SK-N-SH (cell line): Measurements from ENCODE around the gene NUP210L. TPM values are rescaled to one million over a fixed set of nuclear protein-coding genes. Genes with fewer than 3 reads are reported as not detected.

Source experiments
- CTCF ChIA-PET: fragments of 300-600, 350-600 bp; formaldehyde crosslinking; extraction: SDS; loops from one replicate; lab custom pipeline; 2021; lab: Yijun Ruan, JAX
- POLR2A ChIA-PET: fragments of 350-600 bp; sonication (Branson Sonifier 250); formaldehyde crosslinking; extraction: SDS; loops from one replicate; lab custom pipeline; 2020; ENCODE audit warnings: antibody characterized with exemption, inconsistent platforms; lab: Yijun Ruan, JAX
- DNase-seq: peaks from one replicate; pipeline ENCODE4 v3.0.0; 2012
- H2AFZ ChIP-seq: fragments of 200-600 bp; sonication (generic); 2 replicates; pipeline ENCODE4 v1.8.1; 2016; ENCODE audit warnings: antibody characterized with exemption, mild to moderate bottlenecking, low read depth
- H3F3A ChIP-seq: fragments of 200-600 bp; sonication (generic); replicated peaks from 2 replicates; pipeline ENCODE3; 2016; ENCODE audit warnings: antibody characterized with exemption, mild to moderate bottlenecking; ENCODE audit not compliant: insufficient read depth
- H3K27ac ChIP-seq, 2 experiments: fragments of 200-500 bp in 1 of 2; fragments of 200-600 bp in 1 of 2; sonication (Bioruptor generic) in 1 of 2; sonication (generic), shearing (Covaris generic) in 1 of 2; 2 replicates each; pipeline versions ENCODE4 v1.5.1 to v1.6.1; 2014 to 2016; ENCODE audit warnings: low read depth in 2 of 2, inconsistent platforms in 1 of 2, low read length in 1 of 2, mild to moderate bottlenecking in 1 of 2, mixed read lengths in 1 of 2
- H3K27me3 ChIP-seq: fragments of 200-600 bp; sonication (generic), shearing (Covaris generic); 2 replicates; pipeline ENCODE4 v1.6.1; 2016; ENCODE audit warnings: mixed run types; ENCODE audit not compliant: insufficient read depth
- H3K36me3 ChIP-seq, 2 experiments: fragments of 200-500 bp in 1 of 2; fragments of 200-600 bp in 1 of 2; sonication (Bioruptor generic) in 1 of 2; sonication (generic) in 1 of 2; replicated peaks in 1 of 2; 2 replicates each; pipeline versions ENCODE3 to v1.5.1; 2014 to 2016; ENCODE audit warnings: low read length in 1 of 2, mild to moderate bottlenecking in 1 of 2; ENCODE audit not compliant: insufficient read depth in 2 of 2, control insufficient read depth in 1 of 2
- H3K4me1 ChIP-seq, 2 experiments: fragments of 200-500 bp in 1 of 2; fragments of 200-600 bp in 1 of 2; sonication (Bioruptor generic) in 1 of 2; sonication (generic), shearing (Covaris generic) in 1 of 2; 2 replicates each; pipeline versions ENCODE4 v1.5.1 to v1.6.1; 2014 to 2016; ENCODE audit warnings: low read depth in 1 of 2, low read length in 1 of 2, mixed run types in 1 of 2; ENCODE audit not compliant: insufficient read depth in 2 of 2, control insufficient read depth in 1 of 2
- H3K4me2 ChIP-seq: fragments of 200-600 bp; sonication (generic), shearing (Covaris generic); 2 replicates; pipeline ENCODE4 v1.6.1; 2017; ENCODE audit warnings: mixed run types
- H3K4me3 ChIP-seq, 2 experiments: fragments of 200-500 bp in 1 of 2; fragments of 200-600 bp in 1 of 2; sonication (Bioruptor generic) in 1 of 2; sonication (generic), shearing (Covaris generic) in 1 of 2; 2 replicates each; pipeline versions ENCODE4 v1.5.1 to v1.8.1; 2014 to 2016; ENCODE audit warnings: low read depth in 2 of 2, inconsistent platforms in 1 of 2, low read length in 1 of 2, mild to moderate bottlenecking in 1 of 2, mixed read lengths in 1 of 2, moderate library complexity in 1 of 2
- H3K79me2 ChIP-seq: fragments of 200-600 bp; sonication (generic); 2 replicates; pipeline ENCODE4 v1.8.1; 2017; ENCODE audit warnings: mild to moderate bottlenecking; ENCODE audit not compliant: insufficient read depth
- H3K9ac ChIP-seq: fragments of 200-600 bp; sonication (generic); 2 replicates; pipeline ENCODE4 v1.6.1; 2017; ENCODE audit warnings: mixed run types
- H3K9me2 ChIP-seq: fragments of 200-600 bp; sonication (generic); 2 replicates; pipeline ENCODE4 v1.6.1; 2017; ENCODE audit warnings: mixed run types
- H3K9me3 ChIP-seq: fragments of 200-600 bp; sonication (generic); 2 replicates; pipeline ENCODE4 v1.6.1; 2017; ENCODE audit warnings: mixed run types, mild to moderate bottlenecking, moderate library complexity
- H4K20me1 ChIP-seq: fragments of 200-600 bp; sonication (generic); 2 replicates; pipeline ENCODE4 v1.6.1; 2017; ENCODE audit warnings: mild to moderate bottlenecking, mixed run types; ENCODE audit not compliant: insufficient read depth
- CHD2 ChIP-seq: fragments of 150-350 bp; IDR thresholded peaks from 2 replicates; pipeline ENCODE4 v1.6.1; 2018; ENCODE audit warnings: low read length; ENCODE audit not compliant: partially characterized antibody
- EP300 ChIP-seq, 2 experiments: IDR thresholded peaks; 2 replicates each; pipeline versions ENCODE4 v1.4.0 to v1.6.1; 2012; ENCODE audit warnings: borderline replicate concordance in 1 of 2, low read depth in 1 of 2, low read length in 1 of 2
- FOSL2 ChIP-seq: IDR thresholded peaks from 2 replicates; pipeline ENCODE4 v1.4.0; 2012; ENCODE audit warnings: low read depth, mild to moderate bottlenecking, moderate library complexity, borderline replicate concordance
- GABPA ChIP-seq: IDR thresholded peaks from 2 replicates; pipeline ENCODE4 v1.4.0; 2012; ENCODE audit warnings: low read depth, mild to moderate bottlenecking
- GATA2 ChIP-seq: sonication (generic); formaldehyde crosslinking; IDR thresholded peaks from 2 replicates; pipeline ENCODE4 v1.5.0; 2020; ENCODE audit warnings: mild to moderate bottlenecking, missing genetic modification reagents
- JUND ChIP-seq: IDR thresholded peaks from 2 replicates; pipeline ENCODE4 v1.4.0; 2012
- NFIC ChIP-seq: IDR thresholded peaks from 2 replicates; pipeline ENCODE4 v1.4.0; 2012; ENCODE audit warnings: borderline replicate concordance
- NRF1 ChIP-seq: IDR thresholded peaks from 2 replicates; pipeline ENCODE4 v1.6.1; 2012; ENCODE audit warnings: low read depth, mild to moderate bottlenecking, low read length
- RCOR1 ChIP-seq: fragments of 150-350 bp; IDR thresholded peaks from 2 replicates; pipeline ENCODE4 v1.6.1; 2017; ENCODE audit warnings: antibody characterized with exemption, low read length
- REST ChIP-seq: IDR thresholded peaks from 2 replicates; pipeline ENCODE4 v1.6.1; 2012; ENCODE audit warnings: mild to moderate bottlenecking, low read depth, low read length, moderate library complexity
- RFX5 ChIP-seq: IDR thresholded peaks from 2 replicates; pipeline ENCODE4 v1.6.1; 2012; ENCODE audit warnings: mild to moderate bottlenecking, improper control_type of control experiment, low read length
- RXRA ChIP-seq: IDR thresholded peaks from 2 replicates; pipeline ENCODE4 v1.4.0; 2012; ENCODE audit warnings: low read depth, mild to moderate bottlenecking, borderline replicate concordance
- SIN3A ChIP-seq: IDR thresholded peaks from 2 replicates; pipeline ENCODE4 v1.6.1; 2012; ENCODE audit warnings: low read depth, mild to moderate bottlenecking, low read length, moderate library complexity, borderline replicate concordance
- SMC3 ChIP-seq: IDR thresholded peaks from 2 replicates; pipeline ENCODE4 v1.6.1; 2012; ENCODE audit warnings: low read depth, low read length, improper control_type of control experiment
- TAF1 ChIP-seq: IDR thresholded peaks from 2 replicates; pipeline ENCODE4 v1.6.1; 2012; ENCODE audit warnings: low read depth, mild to moderate bottlenecking, low read length, moderate library complexity, borderline replicate concordance
- USF2 ChIP-seq: fragments of 150-350 bp; IDR thresholded peaks from 2 replicates; pipeline ENCODE4 v1.6.1; 2017; ENCODE audit warnings: antibody characterized with exemption, low read length, low read depth, borderline replicate concordance
- ZBTB33 ChIP-seq: IDR thresholded peaks from 2 replicates; pipeline ENCODE4 v1.4.0; 2012; ENCODE audit warnings: low read depth, borderline replicate concordance
- polyA plus RNA-seq, 3 experiments: library from polyadenylated mRNA; depleted of rRNA; stranded (reverse); fragments of >200 nt; gene quantifications; 2 replicates each; pipeline ENCODE4 v1.2.3, GENCODE V29; 2012
- TF ChIP-seq, protein P1 (sequence below): fragments of 150-350 bp; IDR thresholded peaks from 2 replicates; pipeline ENCODE4 v1.6.1; 2016; ENCODE audit warnings: mild to moderate bottlenecking, low read depth, low read length

NUP210L gene
- polyA plus RNA-seq, 1 of the 3 experiments (the other 2 are of a cell fraction): not detected

DNA sequence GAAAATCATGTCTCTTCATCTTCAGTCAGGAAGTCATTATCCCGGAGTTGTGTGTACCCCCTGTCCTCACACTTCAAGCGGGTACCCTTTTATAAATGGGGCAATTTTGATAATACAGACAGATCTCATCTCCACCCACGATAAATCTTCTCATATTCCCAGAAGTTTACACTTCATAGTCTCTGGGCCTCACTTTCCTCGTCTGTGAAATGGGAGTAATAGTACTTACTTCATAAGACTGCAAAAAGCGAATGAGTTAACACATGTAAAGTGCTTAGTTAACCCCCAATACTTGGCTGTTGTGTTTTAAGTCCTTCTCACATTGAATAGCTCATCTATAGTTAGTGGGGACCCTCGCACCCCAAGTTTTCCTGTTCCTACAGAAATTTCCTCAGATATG, 820 bp downstream of the NUP210L start (continued):
- TF ChIP-seq SIN3A (no peak), USF2 (no peak), RXRA (no peak), NRF1 (no peak)

- ChIA-PET POLR2A (no interaction called here), CTCF (interaction anchor here (1.1 kb wide), 1 partner anchor 14 kb away, joined by 3 read pairs; no protein-coding TSS in a partner anchor)
- Histone ChIP-seq H2AFZ (no peak overlapping the region), H3F3A (peaks cover 25% of the 10 kb centered on the region), H3K4me1 (no peaks in the 10 kb centered on the region), H3K9me2 (no peaks in the 10 kb centered on the region), H3K9me3 (no peaks in the 10 kb centered on the region), H4K20me1 (no peaks in the 10 kb centered on the region), H3K9ac (no peak overlapping the region), H3K4me3 (no peak overlapping the region), H3K79me2 (no peaks in the 10 kb centered on the region), H3K36me3 (peaks cover 13 to 19% of the 10 kb centered on the region in 2 experiments), H3K4me2 (no peak overlapping the region), H3K27me3 (no peaks in the 10 kb centered on the region), H3K27ac (no peak overlapping the region)
- no peak for TF ChIP-seq REST
- TF ChIP-seq TAF1: no peak
- no peak for TF ChIP-seq RFX5
- TF ChIP-seq GATA2 (CRISPR knock-in tag): no peak
- TF ChIP-seq ZBTB33: no peak
- TF ChIP-seq SMC3: no peak
- TF ChIP-seq JUND: no peak
- TF ChIP-seq EP300 (IDR thresholded peaks at IDR 0.05; ENCODE audit: borderline replicate concordance in 1 of 2, low read depth in 1 of 2, low read length in 1 of 2): no peak
- no peak for TF ChIP-seq GABPA
- TF ChIP-seq CHD2: no peak
- TF ChIP-seq RCOR1: no peak
- TF ChIP-seq NFIC: no peak
- no peak for TF ChIP-seq FOSL2
- TF ChIP-seq, protein P1, sequence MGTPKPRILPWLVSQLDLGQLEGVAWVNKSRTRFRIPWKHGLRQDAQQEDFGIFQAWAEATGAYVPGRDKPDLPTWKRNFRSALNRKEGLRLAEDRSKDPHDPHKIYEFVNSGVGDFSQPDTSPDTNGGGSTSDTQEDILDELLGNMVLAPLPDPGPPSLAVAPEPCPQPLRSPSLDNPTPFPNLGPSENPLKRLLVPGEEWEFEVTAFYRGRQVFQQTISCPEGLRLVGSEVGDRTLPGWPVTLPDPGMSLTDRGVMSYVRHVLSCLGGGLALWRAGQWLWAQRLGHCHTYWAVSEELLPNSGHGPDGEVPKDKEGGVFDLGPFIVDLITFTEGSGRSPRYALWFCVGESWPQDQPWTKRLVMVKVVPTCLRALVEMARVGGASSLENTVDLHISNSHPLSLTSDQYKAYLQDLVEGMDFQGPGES: no peak
- no peak for TF ChIP-seq NRF1
- no peak for DNase-seq
Observed at GRCh38 chr1:154151311-154151710, 3.6 kb downstream of the NUP210L start.
